ENCODE results near the gene NKTR. TPM values are rescaled to one million over a fixed set of nuclear protein-coding genes. Genes with fewer than 3 reads are reported as not detected.

The NKTR gene
- total and polyA plus RNA-seq, 2 experiments from 2014 or later = 36.8 to 74.3 TPM

DNA sequence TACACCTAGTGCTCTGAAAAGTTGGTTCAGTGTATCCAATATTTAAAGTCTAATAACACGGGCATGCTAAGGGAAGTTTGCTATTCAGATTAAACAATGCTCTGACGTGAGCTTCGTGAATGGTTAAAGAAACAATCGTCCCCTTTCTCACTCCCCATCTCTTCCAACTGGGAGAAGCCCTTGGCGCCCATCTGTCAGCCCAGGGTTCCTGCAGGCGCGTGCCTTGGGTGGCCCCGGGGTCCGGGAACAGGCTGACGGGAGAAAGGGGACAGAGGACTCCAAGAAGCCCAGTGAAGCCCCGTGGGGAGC is 19.1 kb upstream of the NKTR start:
- H3K79me2 ChIP-seq = peaks cover 52% of the 10 kb centered on the region
- H3K27ac ChIP-seq = peak overlapping the region; percentile 91
- no peak for TF ChIP-seq EZH2 (IDR thresholded peaks at IDR 0.05; ENCODE audit: borderline replicate concordance)
- TF ChIP-seq EZH2phosphoT487 (IDR thresholded peaks at IDR 0.05; ENCODE audit: low read depth, severe bottlenecking, unreplicated experiment) = no peak
- TF ChIP-seq, protein P1, sequence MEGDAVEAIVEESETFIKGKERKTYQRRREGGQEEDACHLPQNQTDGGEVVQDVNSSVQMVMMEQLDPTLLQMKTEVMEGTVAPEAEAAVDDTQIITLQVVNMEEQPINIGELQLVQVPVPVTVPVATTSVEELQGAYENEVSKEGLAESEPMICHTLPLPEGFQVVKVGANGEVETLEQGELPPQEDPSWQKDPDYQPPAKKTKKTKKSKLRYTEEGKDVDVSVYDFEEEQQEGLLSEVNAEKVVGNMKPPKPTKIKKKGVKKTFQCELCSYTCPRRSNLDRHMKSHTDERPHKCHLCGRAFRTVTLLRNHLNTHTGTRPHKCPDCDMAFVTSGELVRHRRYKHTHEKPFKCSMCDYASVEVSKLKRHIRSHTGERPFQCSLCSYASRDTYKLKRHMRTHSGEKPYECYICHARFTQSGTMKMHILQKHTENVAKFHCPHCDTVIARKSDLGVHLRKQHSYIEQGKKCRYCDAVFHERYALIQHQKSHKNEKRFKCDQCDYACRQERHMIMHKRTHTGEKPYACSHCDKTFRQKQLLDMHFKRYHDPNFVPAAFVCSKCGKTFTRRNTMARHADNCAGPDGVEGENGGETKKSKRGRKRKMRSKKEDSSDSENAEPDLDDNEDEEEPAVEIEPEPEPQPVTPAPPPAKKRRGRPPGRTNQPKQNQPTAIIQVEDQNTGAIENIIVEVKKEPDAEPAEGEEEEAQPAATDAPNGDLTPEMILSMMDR (IDR thresholded peaks at IDR 0.05; ENCODE audit: poor library complexity) = no peak
- peak overlapping the region; percentile 37 for H3K4me3 ChIP-seq
- H3K4me1 ChIP-seq (ENCODE audit: insufficient read depth) = peaks cover 16% of the 10 kb centered on the region
- H3K4me2 ChIP-seq = peak overlapping the region; percentile 82
- no peaks in the 10 kb centered on the region for H3K9me2 ChIP-seq (replicated peaks; ENCODE audit: insufficient read depth)
- peak overlapping the region; percentile 70 for H2AFZ ChIP-seq
- no peaks in the 10 kb centered on the region for H3K36me3 ChIP-seq (replicated peaks; ENCODE audit: insufficient read depth, low read depth)
- H4K20me1 ChIP-seq (ENCODE audit: insufficient read depth, poor library complexity, severe bottlenecking) = peaks cover 4% of the 10 kb centered on the region
- H3K9me3 ChIP-seq (ENCODE audit: low read depth) = no peaks in the 10 kb centered on the region
- DNase-seq (ENCODE audit: low spot score) = no peak
- no peaks in the 10 kb centered on the region for H3K27me3 ChIP-seq
- under 1% methylated on average over 10 of the region's 11 CpGs for WGBS (ENCODE audit: low lambda C conversion rate, missing lambda C conversion rate)

DNA sequence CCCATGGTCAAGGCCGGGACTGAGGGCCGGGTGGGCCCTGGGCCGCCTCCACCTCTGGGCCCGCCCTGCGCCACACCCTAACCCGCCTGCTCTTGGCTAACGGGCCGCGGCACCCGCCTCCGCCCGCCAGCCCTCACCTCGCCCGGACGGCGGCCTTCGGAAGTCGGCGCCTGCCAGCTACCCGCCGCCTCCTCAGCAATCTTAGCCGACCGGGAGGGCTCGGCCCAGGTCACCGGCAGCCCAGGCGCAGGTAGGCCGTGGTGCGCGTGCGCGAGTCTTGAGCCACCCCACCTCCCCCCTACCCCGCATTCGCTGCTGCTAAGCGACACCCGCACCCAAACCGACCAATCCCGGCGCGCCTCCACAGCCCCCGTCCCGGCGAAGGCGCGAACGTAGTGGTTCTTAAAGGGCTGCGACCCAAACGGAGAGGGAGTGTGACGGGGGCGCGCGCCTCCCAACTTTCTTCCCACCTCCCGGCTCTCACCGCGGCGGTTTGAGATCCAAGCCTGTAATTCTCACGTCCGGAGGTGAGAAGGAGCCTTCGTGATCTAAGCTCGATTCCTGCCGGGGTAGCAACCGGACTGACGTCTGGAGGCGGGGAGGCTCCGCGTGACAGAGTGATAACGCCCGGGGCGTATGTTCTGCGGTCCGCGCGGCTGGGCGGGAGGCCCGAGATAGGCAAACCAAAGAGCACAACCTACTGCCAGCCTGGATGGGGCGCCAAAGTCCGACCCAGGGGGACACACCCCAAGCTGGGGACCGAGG is 18.6 kb upstream of the NKTR start, which contains the start of gene SEC22C:
TSS of gene SEC22C (minus strand) at position 259 of the 765 bp plus-strand sequence. CDS start 12,921 bp downstream, outside the sequence.
- Histone ChIP-seq H3K4me3 (peak within 1 kb of the TSS; percentile 37), H3K9me2 (replicated peaks; ENCODE audit: insufficient read depth) (no peaks in the 10 kb centered on the region), H2AFZ (peak within 1 kb of the TSS; percentile 70), H3K4me1 (ENCODE audit: insufficient read depth) (peaks cover 16% of the 10 kb centered on the region), H3K4me2 (peak within 1 kb of the TSS; percentile 82), H3K27ac (peak within 1 kb of the TSS; percentile 91), H3K27me3 (no peaks in the 10 kb centered on the region), H3K79me2 (peaks cover 47% of the 10 kb centered on the region), H3K36me3 (replicated peaks; ENCODE audit: insufficient read depth, low read depth) (no peaks in the 10 kb centered on the region), H4K20me1 (ENCODE audit: insufficient read depth, poor library complexity, severe bottlenecking) (peaks cover 3% of the 10 kb centered on the region), H3K9me3 (ENCODE audit: low read depth) (no peaks in the 10 kb centered on the region)
- TF ChIP-seq EZH2 (IDR thresholded peaks at IDR 0.05; ENCODE audit: borderline replicate concordance) (no peak), EZH2phosphoT487 (IDR thresholded peaks at IDR 0.05; ENCODE audit: low read depth, severe bottlenecking, unreplicated experiment) (no peak)
- TF ChIP-seq, protein P1 (IDR thresholded peaks at IDR 0.05; ENCODE audit: poor library complexity) = peak; percentile 41
- 2% methylated on average over 57 of the region's 77 CpGs for WGBS (ENCODE audit: low lambda C conversion rate, missing lambda C conversion rate)
- peak; percentile 97 for DNase-seq (ENCODE audit: low spot score)

DNA sequence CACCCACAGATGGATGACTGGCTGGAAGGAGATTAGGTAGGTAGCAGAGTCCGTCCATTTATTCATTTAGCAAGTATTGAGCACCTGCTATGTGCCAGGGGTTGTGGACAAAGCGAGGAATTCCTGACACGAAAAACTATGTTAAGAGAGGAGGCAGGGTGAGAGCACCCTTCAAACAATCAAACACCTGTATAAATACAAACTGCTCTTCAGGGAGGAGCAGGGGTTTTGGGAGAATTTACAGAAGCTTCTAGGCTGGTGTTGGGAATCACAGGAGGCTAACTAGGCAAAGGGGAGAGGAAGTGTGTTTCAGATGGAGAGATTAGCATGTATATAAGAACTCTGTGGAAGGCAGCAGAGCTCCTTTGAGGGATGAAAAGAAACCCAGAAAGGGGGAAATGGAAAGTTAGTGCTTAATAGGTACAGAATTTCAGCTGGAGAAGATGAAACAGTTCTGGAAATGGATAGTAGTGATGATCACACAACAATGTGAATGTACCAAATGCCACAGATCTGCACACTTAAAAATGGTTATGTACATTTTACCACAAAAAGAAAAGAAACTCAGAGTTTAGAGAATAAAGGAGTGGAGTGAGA is 17.9 kb upstream of the NKTR start:
- Histone ChIP-seq H3K79me2 (peaks cover 40% of the 10 kb centered on the region), H3K9me2 (replicated peaks; ENCODE audit: insufficient read depth) (no peaks in the 10 kb centered on the region), H2AFZ (peak overlapping the region; percentile 70), H3K4me2 (peak overlapping the region; percentile 82), H4K20me1 (ENCODE audit: insufficient read depth, poor library complexity, severe bottlenecking) (no peaks in the 10 kb centered on the region), H3K27ac (peak overlapping the region; percentile 91), H3K4me1 (ENCODE audit: insufficient read depth) (peaks cover 16% of the 10 kb centered on the region), H3K27me3 (no peaks in the 10 kb centered on the region), H3K36me3 (replicated peaks; ENCODE audit: insufficient read depth, low read depth) (no peaks in the 10 kb centered on the region), H3K4me3 (peak overlapping the region; percentile 37), H3K9me3 (ENCODE audit: low read depth) (no peaks in the 10 kb centered on the region)
- TF ChIP-seq EZH2 (IDR thresholded peaks at IDR 0.05; ENCODE audit: borderline replicate concordance) (no peak), EZH2phosphoT487 (IDR thresholded peaks at IDR 0.05; ENCODE audit: low read depth, severe bottlenecking, unreplicated experiment) (no peak)
- TF ChIP-seq, protein P1 (IDR thresholded peaks at IDR 0.05; ENCODE audit: poor library complexity) = no peak
- no peak for DNase-seq (ENCODE audit: low spot score)
- WGBS (ENCODE audit: low lambda C conversion rate, missing lambda C conversion rate) = 5% methylated on average over 3 of the region's 3 CpGs
